RWPE2 (cell line): Measurements from ENCODE around the gene R3HDM2.
"Not testable (repeated sequence)": the region's sequence is repeated elsewhere in the genome, so short reads cannot be mapped to it uniquely, and the experiment has no call there.

Source experiments
- ATAC-seq: fragments of 200-7000 bp; cut with Tn5 transposase; 3 replicates; pipeline ENCODE4 v1.9.1; 2021; ENCODE audit warnings: low read depth
- DNase-seq: peaks from one replicate; pipeline ENCODE4 v3.0.0-alpha.2; 2020; ENCODE audit warnings: low spot score
- H3K27ac ChIP-seq: fragments of 450-650 bp; 2 replicates; pipeline ENCODE4 v1.5.1; 2017; ENCODE audit warnings: mild to moderate bottlenecking; ENCODE audit not compliant: poor library complexity, severe bottlenecking
- H3K27me3 ChIP-seq: fragments of 250-450 bp; sonication (Bioruptor Pico); 2 replicates; pipeline ENCODE4 v1.5.1; 2021; ENCODE audit warnings: mild to moderate bottlenecking, moderate library complexity; ENCODE audit not compliant: insufficient read depth, poor library complexity, severe bottlenecking
- H3K36me3 ChIP-seq: fragments of 250-450 bp; sonication (Bioruptor Pico); 2 replicates; pipeline ENCODE4 v1.5.1; 2020; ENCODE audit warnings: low read depth, mild to moderate bottlenecking, moderate library complexity
- H3K4me1 ChIP-seq: fragments of 250-450 bp; sonication (Bioruptor Pico); 2 replicates; pipeline ENCODE4 v1.5.1; 2021; ENCODE audit warnings: mild to moderate bottlenecking, moderate library complexity; ENCODE audit not compliant: insufficient read depth, poor library complexity, severe bottlenecking
- H3K4me3 ChIP-seq: fragments of 250-450 bp; sonication (Bioruptor Pico); 2 replicates; pipeline ENCODE4 v1.5.1; 2021; ENCODE audit warnings: mild to moderate bottlenecking, moderate library complexity; ENCODE audit not compliant: severe bottlenecking
- H3K9me3 ChIP-seq: fragments of 250-450 bp; sonication (Bioruptor Pico); 2 replicates; pipeline ENCODE4 v1.5.1; 2021; ENCODE audit warnings: mild to moderate bottlenecking, moderate library complexity; ENCODE audit not compliant: severe bottlenecking
- CTCF ChIP-seq: fragments of 450-650 bp; IDR thresholded peaks from one replicate; pipeline ENCODE4 v1.5.1; 2017; ENCODE audit warnings: mild to moderate bottlenecking, moderate library complexity; ENCODE audit not compliant: poor library complexity, severe bottlenecking

R3HDM2 gene

GRCh38 chr12:57319678-57320469 is 111.0 kb downstream of the R3HDM2 start:
- no peaks in the 10 kb centered on the region for H3K36me3 ChIP-seq
- no peak for TF ChIP-seq CTCF
- no peak for ATAC-seq
- H3K4me1 ChIP-seq: peaks cover 7% of the 10 kb centered on the region
- H3K4me3 ChIP-seq: no peak overlapping the region
- no peak overlapping the region for H3K27ac ChIP-seq
- H3K9me3 ChIP-seq: no peaks in the 10 kb centered on the region
- no peak for DNase-seq
- no peaks in the 10 kb centered on the region for H3K27me3 ChIP-seq

- no peak for TF ChIP-seq CTCF
- Histone ChIP-seq H3K9me3 (no peaks in the 10 kb centered on the region), H3K4me1 (peaks cover 7% of the 10 kb centered on the region), H3K4me3 (no peak overlapping the region), H3K27me3 (no peaks in the 10 kb centered on the region), H3K36me3 (no peaks in the 10 kb centered on the region), H3K27ac (no peak overlapping the region)
- ATAC-seq: no peak
- no peak for DNase-seq
Measured at GRCh38 chr12:57315681-57316080, 115.2 kb downstream of the R3HDM2 start.

- Histone ChIP-seq H3K36me3 (peaks cover 12% of the 10 kb centered on the region), H3K4me1 (peaks cover 18% of the 10 kb centered on the region)
- H3K27ac ChIP-seq, H3K27me3 ChIP-seq, DNase-seq, H3K4me3 ChIP-seq, ATAC-seq, H3K9me3 ChIP-seq: not testable (repeated sequence)
Measured at GRCh38 chr12:57312287-57312686, 118.6 kb downstream of the R3HDM2 start.

- H3K36me3 ChIP-seq: peaks cover 23% of the 10 kb centered on the region
- DNase-seq (no peak), ATAC-seq (peak; percentile 79)
- peaks cover 11% of the 10 kb centered on the region for H3K4me1 ChIP-seq
- H3K27me3 ChIP-seq: no peaks in the 10 kb centered on the region
- no peak for TF ChIP-seq CTCF
- no peaks in the 10 kb centered on the region for H3K9me3 ChIP-seq
- H3K27ac ChIP-seq: peak overlapping the region; percentile 52
- no peak overlapping the region for H3K4me3 ChIP-seq
Measured at GRCh38 chr12:57309420-57309819, 121.4 kb downstream of the R3HDM2 start.

- H3K4me1 ChIP-seq: no peaks in the 10 kb centered on the region
- no peak for TF ChIP-seq CTCF
- no peak overlapping the region for H3K4me3 ChIP-seq
- DNase-seq: no peak
- H3K27me3 ChIP-seq: no peaks in the 10 kb centered on the region
- no peak for ATAC-seq
- no peaks in the 10 kb centered on the region for H3K9me3 ChIP-seq
- no peak overlapping the region for H3K27ac ChIP-seq
- H3K36me3 ChIP-seq: peaks cover 54% of the 10 kb centered on the region
Measured at GRCh38 chr12:57300961-57301584, 129.8 kb downstream of the R3HDM2 start.
